ENCODE results near the gene MAPK8. TPM values are rescaled to one million over a fixed set of nuclear protein-coding genes. Genes with fewer than 3 reads are reported as not detected.

The MAPK8 gene
- total RNA-seq, 1 donor from 2014 or later, result 56.6 TPM

DNA sequence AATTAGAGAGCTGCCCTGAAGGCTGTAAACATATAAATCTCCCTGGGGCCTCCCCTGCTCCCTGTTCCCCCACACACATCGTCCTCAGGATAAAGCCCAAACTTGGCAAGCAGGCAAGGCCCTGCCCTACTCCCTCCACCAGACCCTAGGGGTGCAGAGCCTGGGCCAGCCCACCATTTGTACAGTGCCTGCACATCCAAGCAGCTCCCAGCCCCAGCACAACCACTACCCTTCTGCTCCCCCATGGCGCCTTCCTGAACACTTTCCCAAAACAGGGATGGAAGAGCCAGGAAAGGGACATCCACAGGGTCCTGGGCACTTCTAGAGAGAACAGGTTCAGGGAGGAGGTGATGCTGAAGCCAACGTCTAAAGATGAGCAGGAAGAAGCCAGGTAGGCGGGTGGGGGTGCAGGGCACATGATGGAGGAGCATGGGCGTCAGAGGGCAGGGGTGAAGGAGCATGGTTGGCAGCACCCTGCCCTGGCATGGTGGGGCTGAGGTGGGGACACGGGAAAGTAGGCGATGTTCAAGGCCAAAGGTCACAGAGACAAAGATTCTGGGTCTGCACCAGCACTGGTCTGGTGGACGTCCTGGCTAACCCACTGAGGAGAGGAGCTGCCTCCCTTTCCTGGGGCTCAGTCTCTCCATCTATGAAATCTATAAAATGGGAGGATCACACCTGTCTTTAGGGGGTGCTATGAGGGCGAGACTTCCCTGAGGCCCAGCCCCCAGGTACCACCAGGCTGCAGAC lies 157.8 kb downstream of the MAPK8 start:
- Mint-ChIP-seq H3K4me1 (peaks cover 5% of the 10 kb centered on the region), H3K4me3 (no peak overlapping the region), H3K36me3 (ENCODE audit: low read depth) (no peaks in the 10 kb centered on the region), H3K27ac (ENCODE audit: unreplicated experiment) (peak overlapping the region; percentile 90), H3K27me3 (ENCODE audit: low read depth) (no peaks in the 10 kb centered on the region), H3K9me3 (no peaks in the 10 kb centered on the region)
- TF ChIP-seq, protein P1, sequence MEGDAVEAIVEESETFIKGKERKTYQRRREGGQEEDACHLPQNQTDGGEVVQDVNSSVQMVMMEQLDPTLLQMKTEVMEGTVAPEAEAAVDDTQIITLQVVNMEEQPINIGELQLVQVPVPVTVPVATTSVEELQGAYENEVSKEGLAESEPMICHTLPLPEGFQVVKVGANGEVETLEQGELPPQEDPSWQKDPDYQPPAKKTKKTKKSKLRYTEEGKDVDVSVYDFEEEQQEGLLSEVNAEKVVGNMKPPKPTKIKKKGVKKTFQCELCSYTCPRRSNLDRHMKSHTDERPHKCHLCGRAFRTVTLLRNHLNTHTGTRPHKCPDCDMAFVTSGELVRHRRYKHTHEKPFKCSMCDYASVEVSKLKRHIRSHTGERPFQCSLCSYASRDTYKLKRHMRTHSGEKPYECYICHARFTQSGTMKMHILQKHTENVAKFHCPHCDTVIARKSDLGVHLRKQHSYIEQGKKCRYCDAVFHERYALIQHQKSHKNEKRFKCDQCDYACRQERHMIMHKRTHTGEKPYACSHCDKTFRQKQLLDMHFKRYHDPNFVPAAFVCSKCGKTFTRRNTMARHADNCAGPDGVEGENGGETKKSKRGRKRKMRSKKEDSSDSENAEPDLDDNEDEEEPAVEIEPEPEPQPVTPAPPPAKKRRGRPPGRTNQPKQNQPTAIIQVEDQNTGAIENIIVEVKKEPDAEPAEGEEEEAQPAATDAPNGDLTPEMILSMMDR (conservative IDR thresholded peaks at IDR 0.05), result no peak
- DNase-seq (ENCODE audit: low read depth, low spot score), result no peak

- H3K9me3 Mint-ChIP-seq, result no peaks in the 10 kb centered on the region
- H3K27ac Mint-ChIP-seq (ENCODE audit: unreplicated experiment), result no peak overlapping the region
- H3K36me3 Mint-ChIP-seq (ENCODE audit: low read depth), result no peaks in the 10 kb centered on the region
- H3K4me3 Mint-ChIP-seq, result no peak overlapping the region
- H3K4me1 Mint-ChIP-seq, result peaks cover 12% of the 10 kb centered on the region
- no peaks in the 10 kb centered on the region for H3K27me3 Mint-ChIP-seq (ENCODE audit: low read depth)
- TF ChIP-seq, protein P1 (conservative IDR thresholded peaks at IDR 0.05), result no peak
- no peak for DNase-seq (ENCODE audit: low read depth, low spot score)
Measured at GRCh38 chr10:48464871-48465736, 158.6 kb downstream of the MAPK8 start.

GRCh38 chr10:48465860-48466521 lies 159.5 kb downstream of the MAPK8 start:
- TF ChIP-seq, protein P1 (conservative IDR thresholded peaks at IDR 0.05), result no peak
- Mint-ChIP-seq H3K4me1 (peaks cover 17% of the 10 kb centered on the region), H3K36me3 (ENCODE audit: low read depth) (no peaks in the 10 kb centered on the region), H3K4me3 (no peak overlapping the region), H3K27me3 (ENCODE audit: low read depth) (no peaks in the 10 kb centered on the region), H3K27ac (ENCODE audit: unreplicated experiment) (no peak overlapping the region), H3K9me3 (no peaks in the 10 kb centered on the region)
- DNase-seq (ENCODE audit: low read depth, low spot score), result no peak

- Mint-ChIP-seq H3K4me3 (no peak overlapping the region), H3K36me3 (ENCODE audit: low read depth) (no peaks in the 10 kb centered on the region), H3K27me3 (ENCODE audit: low read depth) (no peaks in the 10 kb centered on the region), H3K4me1 (peaks cover 17% of the 10 kb centered on the region), H3K9me3 (no peaks in the 10 kb centered on the region), H3K27ac (ENCODE audit: unreplicated experiment) (no peak overlapping the region)
- DNase-seq (ENCODE audit: low read depth, low spot score), result no peak
- TF ChIP-seq, protein P1 (conservative IDR thresholded peaks at IDR 0.05), result no peak
Measured at GRCh38 chr10:48466611-48467240, 160.2 kb downstream of the MAPK8 start.

DNA sequence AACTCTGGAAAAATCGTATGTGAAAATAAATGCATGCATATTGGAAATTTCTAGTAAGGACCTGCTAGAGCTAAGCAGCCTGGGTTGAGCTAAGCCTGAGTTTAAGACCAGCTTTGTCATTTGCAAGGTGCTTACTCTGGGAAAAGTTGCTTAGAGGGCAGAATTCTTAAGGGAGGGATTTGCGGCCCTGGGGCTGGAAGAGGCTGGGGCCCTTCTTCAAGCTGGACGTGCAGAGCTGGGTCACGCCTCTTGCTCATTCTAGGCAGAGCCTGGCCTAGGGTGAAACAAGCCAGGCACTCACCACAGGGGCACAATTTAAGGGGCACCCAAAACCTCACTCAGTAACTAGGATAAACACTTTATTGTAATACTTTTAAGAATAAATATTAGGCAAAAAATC lies 161.2 kb downstream of the MAPK8 start:
- peak overlapping the region; percentile 43 for H3K27ac Mint-ChIP-seq (ENCODE audit: unreplicated experiment)
- DNase-seq (ENCODE audit: low read depth, low spot score), result no peak
- H3K4me3 Mint-ChIP-seq, result no peak overlapping the region
- TF ChIP-seq, protein P1 (conservative IDR thresholded peaks at IDR 0.05), result no peak
- no peaks in the 10 kb centered on the region for H3K27me3 Mint-ChIP-seq (ENCODE audit: low read depth)
- H3K9me3 Mint-ChIP-seq, result no peaks in the 10 kb centered on the region
- no peaks in the 10 kb centered on the region for H3K36me3 Mint-ChIP-seq (ENCODE audit: low read depth)
- H3K4me1 Mint-ChIP-seq, result peaks cover 17% of the 10 kb centered on the region

Data from neural crest cell (in vitro differentiated cells).